Measurements from ENCODE around the gene PIP4K2A. TPM values are rescaled to one million over a fixed set of nuclear protein-coding genes. Genes with fewer than 3 reads are reported as not detected.

PIP4K2A gene
- total RNA-seq, 6 donors from 2014 or later, result 20.5 to 70.2 (median 34.4) TPM

- H3K27ac ChIP-seq, result peak overlapping the region in 2 of 4 donors; percentile 47 to 55
- WGBS, 2 donors, result 76 to 90% methylated on average over 4 of the region's 4 CpGs
Measured at GRCh38 chr10:22634606-22635459, 79.5 kb downstream of the PIP4K2A start.

GRCh38 chr10:22634093-22634492 is 80.3 kb downstream of the PIP4K2A start:
- ATAC-seq (ENCODE audit: low FRiP score in 2 of 2), result no peak

More at GRCh38 chr10:22634606-22635459, 79.5 kb downstream of the PIP4K2A start:
- DNase-seq, result no peak
- no peak for ATAC-seq (ENCODE audit: low FRiP score in 2 of 2)
- no peak overlapping the region for H3K4me3 ChIP-seq
- peaks cover 6 to 41% (median 13%) of the 10 kb centered on the region in 4 donors for H3K4me1 ChIP-seq
- H3K36me3 ChIP-seq, result no peaks in the 10 kb centered on the region
- H3K27me3 ChIP-seq, result no peaks in the 10 kb centered on the region
- TF ChIP-seq POLR2A (IDR thresholded peaks at IDR 0.05), result no peak
- no peak for TF ChIP-seq EP300 (IDR thresholded peaks at IDR 0.05)
- TF ChIP-seq CTCF (IDR thresholded peaks at IDR 0.05), result no peak
- no peak for TF ChIP-seq POLR2AphosphoS5 (IDR thresholded peaks at IDR 0.05)
- no peaks in the 10 kb centered on the region for H3K9me3 ChIP-seq

GRCh38 chr10:22633528-22633927 is 80.8 kb downstream of the PIP4K2A start:
- no peak for ATAC-seq (ENCODE audit: low FRiP score in 2 of 2)
- TF ChIP-seq CTCF (IDR thresholded peaks at IDR 0.05) (no peak), POLR2A (IDR thresholded peaks at IDR 0.05) (no peak), EP300 (IDR thresholded peaks at IDR 0.05) (no peak), POLR2AphosphoS5 (IDR thresholded peaks at IDR 0.05) (no peak)
- WGBS, 2 donors, result 93 to 97% methylated on average over 11 of the region's 11 CpGs
- H3K4me3 ChIP-seq, result no peak overlapping the region
- H3K27me3 ChIP-seq, result no peaks in the 10 kb centered on the region
- no peaks in the 10 kb centered on the region for H3K36me3 ChIP-seq
- H3K4me1 ChIP-seq, result peaks cover 6 to 44% (median 15%) of the 10 kb centered on the region in 4 donors
- H3K9me3 ChIP-seq, result no peaks in the 10 kb centered on the region
- peak overlapping the region; percentile 10 to 64 (median 40) for H3K27ac ChIP-seq
- DNase-seq, result no peak

More at GRCh38 chr10:22634093-22634492, 80.3 kb downstream of the PIP4K2A start:
- peak in 1 of 2 donors; percentile 13 for TF ChIP-seq POLR2AphosphoS5 (IDR thresholded peaks at IDR 0.05)
- TF ChIP-seq POLR2A (IDR thresholded peaks at IDR 0.05), result peak in 1 of 4 donors; percentile 24
- no peak for TF ChIP-seq CTCF (IDR thresholded peaks at IDR 0.05)
- TF ChIP-seq EP300 (IDR thresholded peaks at IDR 0.05), result peak in 1 of 4 donors; percentile 17
- H3K27ac ChIP-seq, result peak overlapping the region in 3 of 4 donors; percentile 10 to 36 (median 31)
- H3K36me3 ChIP-seq, result no peaks in the 10 kb centered on the region
- 79 to 85% methylated on average over 5 of the region's 5 CpGs for WGBS, 2 donors
- H3K4me1 ChIP-seq, result peaks cover 6 to 44% (median 15%) of the 10 kb centered on the region in 4 donors
- no peaks in the 10 kb centered on the region for H3K27me3 ChIP-seq
- H3K4me3 ChIP-seq, result no peak overlapping the region
- DNase-seq, result no peak
- no peaks in the 10 kb centered on the region for H3K9me3 ChIP-seq

- Histone ChIP-seq H3K27ac (peak overlapping the region; percentile 10 to 64 (median 40)), H3K9me3 (no peaks in the 10 kb centered on the region), H3K36me3 (no peaks in the 10 kb centered on the region), H3K4me1 (peaks cover 6 to 44% (median 15%) of the 10 kb centered on the region in 4 donors), H3K4me3 (no peak overlapping the region), H3K27me3 (no peaks in the 10 kb centered on the region)
- 70 to 85% methylated on average over 4 of the region's 4 CpGs for WGBS, 2 donors
- DNase-seq (no peak), ATAC-seq (ENCODE audit: low FRiP score in 2 of 2) (no peak)
- TF ChIP-seq CTCF (IDR thresholded peaks at IDR 0.05), result no peak
- no peak for TF ChIP-seq POLR2A (IDR thresholded peaks at IDR 0.05)
- no peak for TF ChIP-seq POLR2AphosphoS5 (IDR thresholded peaks at IDR 0.05)
- no peak for TF ChIP-seq EP300 (IDR thresholded peaks at IDR 0.05)
Measured at GRCh38 chr10:22633106-22633505, 81.3 kb downstream of the PIP4K2A start.
